T-cell (primary cell): ENCODE data around the gene COA5. TPM values are rescaled to one million over a fixed set of nuclear protein-coding genes. Genes with fewer than 3 reads are reported as not detected.

Source experiments
- ATAC-seq, 4 experiments: fragments of 200-7000 bp in 3 of 4; fragments of 150-1000 bp in 1 of 4; cut with Tn5 transposase; replicated peaks in 1 of 4; 1 replicate in 3 of 4; 2 replicates in 1 of 4; pipeline ENCODE4 v1.10.0; 2021; ENCODE audit warnings: moderate library complexity in 3 of 4, mild to moderate bottlenecking in 2 of 4, moderate number of reproducible peaks in 1 of 4
- CTCF ChIA-PET, 2 donors: fragments of 300-600 bp; sonication (Branson Sonifier 250); formaldehyde crosslinking; loops; one replicate each; lab custom pipeline; 2022; ENCODE audit warnings: antibody characterized with exemption in 2 of 2; lab: Charles Lee
- POLR2A ChIA-PET, 2 donors: fragments of 300-600 bp; sonication (Branson Sonifier 250); formaldehyde crosslinking; loops; one replicate each; lab custom pipeline; 2022; ENCODE audit warnings: antibody characterized with exemption in 2 of 2; lab: Charles Lee
- DNase-seq, 35 experiments: peaks; one replicate each; pipeline versions ENCODE4 v3.0.0 to v3.0.0-alpha.2; 2013 to 2023
- H3K27ac ChIP-seq: one replicate; pipeline ENCODE4 v1.5.1; 2013; ENCODE audit warnings: low read length
- H3K27me3 ChIP-seq, 2 experiments: replicated peaks in 1 of 2; 1 replicate in 1 of 2; 2 replicates in 1 of 2; pipeline versions ENCODE4 v1.6.1 to v1.7.0; 2013; ENCODE audit warnings: low read length in 1 of 2, mixed read lengths in 1 of 2; ENCODE audit not compliant: control insufficient read depth in 2 of 2, insufficient read depth in 2 of 2; ENCODE audit errors: extremely low read depth in 1 of 2
- H3K36me3 ChIP-seq, 2 donors: 1 replicate in 1 of 2; 2 replicates in 1 of 2; pipeline versions ENCODE4 v1.6.1 to v1.7.0; 2013; ENCODE audit warnings: low read length in 1 of 2; ENCODE audit not compliant: control insufficient read depth in 2 of 2, insufficient read depth in 1 of 2; ENCODE audit errors: extremely low read depth in 1 of 2
- H3K4me1 ChIP-seq, 2 experiments: 1 replicate in 1 of 2; 2 replicates in 1 of 2; pipeline versions ENCODE4 v1.6.1 to v1.7.0; 2013; ENCODE audit warnings: low read length in 2 of 2, mixed read lengths in 1 of 2; ENCODE audit not compliant: insufficient read depth in 2 of 2, control insufficient read depth in 1 of 2; ENCODE audit errors: extremely low read depth in 1 of 2
- H3K4me3 ChIP-seq, 2 donors: 1 replicate in 1 of 2; 2 replicates in 1 of 2; pipeline versions ENCODE4 v1.5.1 to v1.7.0; 2013; ENCODE audit warnings: mild to moderate bottlenecking in 2 of 2, low read length in 1 of 2, moderate library complexity in 1 of 2; ENCODE audit not compliant: control insufficient read depth in 1 of 2; ENCODE audit errors: extremely low read depth in 1 of 2
- H3K9me3 ChIP-seq: 2 replicates; pipeline ENCODE4 v1.7.0; 2013
- H3K27ac Mint-ChIP-seq, 2 donors: one replicate each; pipeline ENCODE4 v1.8.0; 2020 to 2021; ENCODE audit warnings: mild to moderate bottlenecking in 2 of 2, mixed read lengths in 2 of 2
- H3K27me3 Mint-ChIP-seq, 2 donors: one replicate each; pipeline ENCODE4 v1.8.0; 2021 to 2022; ENCODE audit warnings: mixed read lengths in 2 of 2
- H3K36me3 Mint-ChIP-seq: one replicate; pipeline ENCODE4 v1.8.0; 2021; ENCODE audit warnings: mixed read lengths
- H3K4me1 Mint-ChIP-seq, 3 donors: one replicate each; pipeline ENCODE4 v1.8.0; 2020 to 2022; ENCODE audit warnings: mixed read lengths in 3 of 3, mild to moderate bottlenecking in 1 of 3
- H3K4me3 Mint-ChIP-seq, 3 donors: one replicate each; pipeline ENCODE4 v1.8.0; 2020 to 2022; ENCODE audit warnings: mild to moderate bottlenecking in 3 of 3, mixed read lengths in 3 of 3, moderate library complexity in 3 of 3
- H3K9me3 Mint-ChIP-seq, 3 donors: one replicate each; pipeline ENCODE4 v1.8.0; 2020 to 2022; ENCODE audit warnings: mixed read lengths in 3 of 3
- WGBS: methylation state at CpG from one replicate; pipeline ENCODE4 v1.1.5; 2013; ENCODE audit warnings: missing lambda C conversion rate; ENCODE audit not compliant: insufficient coverage; 5-methylcytosine and 5-hydroxymethylcytosine counted together
- total RNA-seq, 35 experiments: library from RNA in 6 of 35; stranded (reverse) in 6 of 35; fragments of 120-200 nt in 1 of 35; gene quantifications; one replicate each; pipeline versions ENCODE4 v1.2.1 to v1.2.4 and lab custom pipeline; 2013 to 2026

The COA5 gene
- total RNA-seq, 5 donors from 2014 or later (not counting 1 experiment from before 2014, with no cell fraction given) = 24.6 to 45.8 (median 39.9) TPM

GRCh38 chr2:98580656-98581284, 27.5 kb downstream of the COA5 start:
- H3K27me3 ChIP-seq = no peaks in the 10 kb centered on the region
- H3K9me3 ChIP-seq = no peaks in the 10 kb centered on the region
- ChIA-PET POLR2A (no interaction called here), CTCF (no interaction called here)
- no peak overlapping the region for H3K27ac Mint-ChIP-seq
- H3K9me3 Mint-ChIP-seq = no peaks in the 10 kb centered on the region
- H3K36me3 ChIP-seq = peaks cover 48 to 95% of the 10 kb centered on the region in 2 donors
- 100% methylated on average over 3 of the region's 10 CpGs for WGBS
- H3K4me3 ChIP-seq = no peak overlapping the region
- no peaks in the 10 kb centered on the region for H3K4me1 Mint-ChIP-seq
- H3K4me3 Mint-ChIP-seq = no peak overlapping the region
- ATAC-seq = no peak
- H3K4me1 ChIP-seq = no peaks in the 10 kb centered on the region
- H3K27ac ChIP-seq = no peak overlapping the region
- no peak for DNase-seq
- H3K36me3 Mint-ChIP-seq = peaks cover 55% of the 10 kb centered on the region
- H3K27me3 Mint-ChIP-seq = no peaks in the 10 kb centered on the region

- H3K36me3 Mint-ChIP-seq = peaks cover 58% of the 10 kb centered on the region
Measured at GRCh38 chr2:98579926-98580325, 28.4 kb downstream of the COA5 start.

GRCh38 chr2:98578231-98578630, 30.1 kb downstream of the COA5 start:
- H3K27ac ChIP-seq = no peak overlapping the region
- Mint-ChIP-seq H3K9me3 (no peaks in the 10 kb centered on the region), H3K4me1 (no peaks in the 10 kb centered on the region), H3K36me3 (peaks cover 57% of the 10 kb centered on the region), H3K27me3 (no peaks in the 10 kb centered on the region), H3K4me3 (no peak overlapping the region), H3K27ac (no peak overlapping the region)
- CTCF ChIA-PET = no interaction called here
- no peak for DNase-seq
- 97% methylated on average over 4 of the region's 9 CpGs for WGBS
- H3K4me1 ChIP-seq = no peaks in the 10 kb centered on the region
- no peaks in the 10 kb centered on the region for H3K27me3 ChIP-seq
- H3K9me3 ChIP-seq = no peaks in the 10 kb centered on the region
- ATAC-seq = no peak
- POLR2A ChIA-PET = no interaction called here
- no peak overlapping the region for H3K4me3 ChIP-seq
- H3K36me3 ChIP-seq = peaks cover 49 to 96% of the 10 kb centered on the region in 2 donors

More at GRCh38 chr2:98579926-98580325, 28.4 kb downstream of the COA5 start:
- Histone ChIP-seq H3K9me3 (no peaks in the 10 kb centered on the region), H3K4me3 (no peak overlapping the region), H3K27me3 (no peaks in the 10 kb centered on the region), H3K4me1 (no peaks in the 10 kb centered on the region), H3K27ac (no peak overlapping the region), H3K36me3 (peaks cover 48 to 98% of the 10 kb centered on the region in 2 donors)
- WGBS = 96% methylated on average over 6 of the region's 7 CpGs
- Mint-ChIP-seq H3K4me3 (no peak overlapping the region), H3K27me3 (no peaks in the 10 kb centered on the region), H3K4me1 (no peaks in the 10 kb centered on the region), H3K9me3 (no peaks in the 10 kb centered on the region), H3K27ac (peak overlapping the region in 1 of 2 donors; percentile 16)
- no peak for ATAC-seq
- CTCF ChIA-PET = interaction anchor here in 1 of 2 donors (0.6 to 1.1 kb wide), 2 partner anchors 18 to 276 kb away, joined by 3 read pairs; no protein-coding TSS in a partner anchor
- POLR2A ChIA-PET = no interaction called here
- DNase-seq = no peak

GRCh38 chr2:98577313-98577712, 31.0 kb downstream of the COA5 start:
- Histone ChIP-seq H3K27ac (no peak overlapping the region), H3K9me3 (no peaks in the 10 kb centered on the region), H3K4me3 (no peak overlapping the region), H3K4me1 (no peaks in the 10 kb centered on the region), H3K36me3 (peaks cover 47 to 96% of the 10 kb centered on the region in 2 donors), H3K27me3 (no peaks in the 10 kb centered on the region)
- Mint-ChIP-seq H3K4me3 (no peak overlapping the region), H3K4me1 (no peaks in the 10 kb centered on the region), H3K36me3 (peaks cover 58% of the 10 kb centered on the region), H3K27me3 (no peaks in the 10 kb centered on the region), H3K9me3 (no peaks in the 10 kb centered on the region), H3K27ac (no peak overlapping the region)
- ChIA-PET CTCF (no interaction called here), POLR2A (no interaction called here)
- WGBS = 87% methylated on average over 10 of the region's 10 CpGs
- DNase-seq (no peak), ATAC-seq (no peak)

GRCh38 chr2:98576666-98577312, 31.5 kb downstream of the COA5 start:
- peaks cover 50 to 96% of the 10 kb centered on the region in 2 donors for H3K36me3 ChIP-seq
- DNase-seq = no peak
- ChIA-PET CTCF (no interaction called here), POLR2A (no interaction called here)
- no peaks in the 10 kb centered on the region for H3K4me1 ChIP-seq
- Mint-ChIP-seq H3K27me3 (no peaks in the 10 kb centered on the region), H3K27ac (no peak overlapping the region), H3K4me1 (no peaks in the 10 kb centered on the region), H3K4me3 (no peak overlapping the region), H3K9me3 (no peaks in the 10 kb centered on the region), H3K36me3 (peaks cover 53% of the 10 kb centered on the region)
- no peak overlapping the region for H3K27ac ChIP-seq
- no peaks in the 10 kb centered on the region for H3K27me3 ChIP-seq
- 96% methylated on average over 20 of the region's 22 CpGs for WGBS
- H3K9me3 ChIP-seq = no peaks in the 10 kb centered on the region
- ATAC-seq = no peak
- no peak overlapping the region for H3K4me3 ChIP-seq

- Histone ChIP-seq H3K27ac (no peak overlapping the region), H3K4me1 (no peaks in the 10 kb centered on the region), H3K9me3 (no peaks in the 10 kb centered on the region), H3K27me3 (no peaks in the 10 kb centered on the region), H3K36me3 (peaks cover 39 to 97% of the 10 kb centered on the region in 2 donors), H3K4me3 (no peak overlapping the region)
- ChIA-PET POLR2A (no interaction called here), CTCF (interaction anchor here in 1 of 2 donors (1.2 kb wide), 1 partner anchor 161 kb away, joined by 4 read pairs; no protein-coding TSS in a partner anchor)
- Mint-ChIP-seq H3K4me1 (peaks cover 0 to 10% (median 0%) of the 10 kb centered on the region in 3 donors), H3K9me3 (no peaks in the 10 kb centered on the region), H3K27ac (no peak overlapping the region), H3K36me3 (peaks cover 65% of the 10 kb centered on the region), H3K4me3 (no peak overlapping the region), H3K27me3 (no peaks in the 10 kb centered on the region)
- WGBS = 98% methylated on average over 12 of the region's 13 CpGs
- ATAC-seq (no peak), DNase-seq (no peak)
Measured at GRCh38 chr2:98573426-98573825, 34.9 kb downstream of the COA5 start.
